DOHH2 (cell line): ENCODE results near the gene SLC17A4.

Experiments
- H3F3A ChIP-seq: fragments of 200-600 bp; sonication (generic), shearing (Covaris generic); 2 replicates; pipeline ENCODE4 v1.6.0; 2016; ENCODE audit warnings: antibody characterized with exemption, mild to moderate bottlenecking; ENCODE audit not compliant: control insufficient read depth, insufficient read depth
- H3K27ac ChIP-seq: fragments of 200-600 bp; sonication (generic); 2 replicates; pipeline ENCODE4 v1.5.1; 2014; ENCODE audit warnings: low read depth, mild to moderate bottlenecking, low read length, moderate library complexity
- H3K27me3 ChIP-seq: fragments of 200-600 bp; sonication (generic); 2 replicates; pipeline ENCODE4 v1.6.1; 2014; ENCODE audit warnings: mild to moderate bottlenecking, low read length, mixed read lengths; ENCODE audit not compliant: control insufficient read depth
- H3K36me3 ChIP-seq: fragments of 200-600 bp; sonication (generic); 2 replicates; pipeline ENCODE4 v1.6.1; 2014; ENCODE audit warnings: mild to moderate bottlenecking, low read length, moderate library complexity, mixed read lengths; ENCODE audit not compliant: control insufficient read depth
- H3K4me1 ChIP-seq: fragments of 200-600 bp; sonication (generic); 2 replicates; pipeline ENCODE4 v1.6.1; 2014; ENCODE audit warnings: mild to moderate bottlenecking, low read length, mixed read lengths; ENCODE audit not compliant: control insufficient read depth
- H3K4me2 ChIP-seq: fragments of 200-600 bp; sonication (generic); 2 replicates; pipeline ENCODE4 v1.6.0; 2014; ENCODE audit warnings: mild to moderate bottlenecking, low read length, moderate library complexity
- H3K4me3 ChIP-seq: fragments of 200-600 bp; sonication (generic); 2 replicates; pipeline ENCODE4 v1.5.1; 2014; ENCODE audit warnings: mild to moderate bottlenecking, low read length, mixed read lengths
- H3K79me2 ChIP-seq: fragments of 200-600 bp; sonication (generic); 2 replicates; pipeline ENCODE4 v1.6.1; 2014; ENCODE audit warnings: mild to moderate bottlenecking, low read length, mixed read lengths; ENCODE audit not compliant: control insufficient read depth
- H3K9me2 ChIP-seq: fragments of 200-600 bp; sonication (generic); replicated peaks from 2 replicates; pipeline ENCODE4 v1.6.1; 2014; ENCODE audit warnings: mild to moderate bottlenecking, low read length, mixed read lengths; ENCODE audit not compliant: control insufficient read depth
- H3K9me3 ChIP-seq: fragments of 200-600 bp; sonication (generic); 2 replicates; pipeline ENCODE4 v1.6.1; 2014; ENCODE audit warnings: antibody characterized with exemption, low read length, mixed read lengths; ENCODE audit not compliant: control insufficient read depth, insufficient read depth
- H4K20me1 ChIP-seq: fragments of 200-600 bp; sonication (generic); 2 replicates; pipeline ENCODE4 v1.6.0; 2014; ENCODE audit warnings: low read depth, mild to moderate bottlenecking, antibody characterized with exemption, low read length, moderate library complexity; ENCODE audit not compliant: control insufficient read depth, insufficient read depth
- CTCF ChIP-seq: fragments of 200-600 bp; sonication (generic); IDR thresholded peaks from one replicate; pipeline ENCODE4 v1.5.1; 2014; ENCODE audit warnings: antibody characterized with exemption, mild to moderate bottlenecking, low read depth, low read length; ENCODE audit not compliant: poor library complexity, severe bottlenecking
- EZH2phosphoT487 ChIP-seq: fragments of 200-600 bp; sonication (generic); IDR thresholded peaks from 2 replicates; pipeline ENCODE4 v1.6.1; 2017; ENCODE audit warnings: borderline replicate concordance, mild to moderate bottlenecking, antibody characterized with exemption, low read length, moderate library complexity, mixed read lengths

The SLC17A4 gene

GRCh38 chr6:25726122-25726911, 28.2 kb upstream of the SLC17A4 start:
- Histone ChIP-seq H3K27ac (no peak overlapping the region), H3K79me2 (no peaks in the 10 kb centered on the region), H3K36me3 (no peaks in the 10 kb centered on the region), H3F3A (no peaks in the 10 kb centered on the region), H3K27me3 (0 out of 2 replicates have a peak, but pooled peaks cover 2% of the 10 kb centered on the region), H3K9me2 (no peaks in the 10 kb centered on the region), H4K20me1 (no peaks in the 10 kb centered on the region), H3K9me3 (no peaks in the 10 kb centered on the region), H3K4me3 (no peak overlapping the region), H3K4me1 (no peaks in the 10 kb centered on the region), H3K4me2 (no peak overlapping the region)
- no peak for TF ChIP-seq EZH2phosphoT487
- TF ChIP-seq CTCF: no peak

GRCh38 chr6:25727028-25727427, 27.5 kb upstream of the SLC17A4 start:
- Histone ChIP-seq H3K9me2 (no peaks in the 10 kb centered on the region), H3K4me2 (no peak overlapping the region), H3K79me2 (no peaks in the 10 kb centered on the region), H3K4me3 (no peak overlapping the region), H3K27me3 (0 out of 2 replicates have a peak, but pooled peaks cover 2% of the 10 kb centered on the region), H3K36me3 (no peaks in the 10 kb centered on the region), H3F3A (no peaks in the 10 kb centered on the region), H3K9me3 (no peaks in the 10 kb centered on the region; the same call in 1 of the 2 replicates), H3K27ac (no peak overlapping the region), H4K20me1 (no peaks in the 10 kb centered on the region), H3K4me1 (no peaks in the 10 kb centered on the region)
- TF ChIP-seq CTCF (no peak), EZH2phosphoT487 (no peak)

GRCh38 chr6:25730907-25731306, 23.6 kb upstream of the SLC17A4 start:
- H3K4me1 ChIP-seq: no peaks in the 10 kb centered on the region
- TF ChIP-seq CTCF (no peak), EZH2phosphoT487 (no peak)
- no peaks in the 10 kb centered on the region for H3K9me2 ChIP-seq
- no peak overlapping the region for H3K27ac ChIP-seq
- H3K9me3 ChIP-seq: peaks cover 2% of the 10 kb centered on the region; the same call in 1 of the 2 replicates
- no peaks in the 10 kb centered on the region for H3K36me3 ChIP-seq
- H3K79me2 ChIP-seq: no peaks in the 10 kb centered on the region
- H3F3A ChIP-seq: no peaks in the 10 kb centered on the region
- H3K4me2 ChIP-seq: no peak overlapping the region
- H3K27me3 ChIP-seq: peaks cover 9% of the 10 kb centered on the region
- H3K4me3 ChIP-seq: no peak overlapping the region
- H4K20me1 ChIP-seq: no peaks in the 10 kb centered on the region
